Adrenal gland (tissue), 12 donors: ENCODE measurements around the gene ALG6. TPM values are rescaled to one million over a fixed set of nuclear protein-coding genes. Genes with fewer than 3 reads are reported as not detected.
"Not testable (repeated sequence)": the region's sequence is repeated elsewhere in the genome, so short reads cannot be mapped to it uniquely, and the experiment has no call there.

Experiments used
- DNase-seq, 7 donors: peaks; one replicate each; pipeline ENCODE4 v3.0.0-alpha.2; 2019 to 2020
- H3K27ac ChIP-seq, 5 donors: fragments of 200-600 bp; sonication (generic) in 4 of 5; 1 replicate in 3 of 5; 2 replicates in 2 of 5; pipeline versions ENCODE4 v1.5.1 to v1.8.0; 2016 to 2020; ENCODE audit warnings: mild to moderate bottlenecking in 1 of 5
- H3K27me3 ChIP-seq: fragments of 200-600 bp; 2 replicates; pipeline ENCODE4 v1.8.0; 2021
- H3K36me3 ChIP-seq, 2 donors: fragments of 200-600 bp; replicated peaks in 1 of 2; 1 replicate in 1 of 2; 2 replicates in 1 of 2; pipeline versions ENCODE4 v1.5.1 to v1.8.0; 2018 to 2022
- H3K4me1 ChIP-seq, 2 donors: fragments of 200-600 bp; replicated peaks in 1 of 2; 1 replicate in 1 of 2; 2 replicates in 1 of 2; pipeline versions ENCODE4 v1.5.1 to v1.8.0; 2018 to 2021
- H3K4me3 ChIP-seq, 4 donors: fragments of 200-600 bp; sonication (generic) in 3 of 4; one replicate each; pipeline ENCODE4 v1.5.1; 2016 to 2018
- H3K9me3 ChIP-seq, 3 donors: fragments of 200-600 bp; sonication (generic) in 1 of 3; replicated peaks in 1 of 3; 1 replicate in 2 of 3; 2 replicates in 1 of 3; pipeline versions ENCODE4 v1.5.1 to v1.8.0; 2016 to 2021
- CTCF ChIP-seq, 6 experiments: fragments of 450-650 bp in 4 of 6; fragments of 200-600 bp in 2 of 6; sonication (generic) in 1 of 6; IDR thresholded peaks; 1 replicate in 5 of 6; 2 replicates in 1 of 6; pipeline versions ENCODE4 v1.5.1 to v1.8.0; 2016 to 2021; ENCODE audit warnings: antibody characterized with exemption in 6 of 6, mild to moderate bottlenecking in 2 of 6, moderate library complexity in 1 of 6
- POLR2A ChIP-seq, 2 donors: fragments of 450-650 bp; IDR thresholded peaks; one replicate each; pipeline ENCODE4 v1.6.1; 2017; ENCODE audit warnings: antibody characterized with exemption in 2 of 2, mild to moderate bottlenecking in 2 of 2, moderate library complexity in 1 of 2
- WGBS, 4 donors: extraction: QIAGEN DNeasy Blood & Tissue Kit in 2 of 4; methylation state at CpG; one replicate each; pipeline versions ENCODE4 v1.1.5 to v1.1.7; 2013 to 2017; 5-methylcytosine and 5-hydroxymethylcytosine counted together
- intact Hi-C, 2 donors: fragments of 100-400 bp; cut with DNase I; formaldehyde crosslinking; loops; one replicate each; pipeline versions ENCODE4 v1.14.1 to v1.15.0; 2022 to 2023
- polyA plus RNA-seq, 3 donors: library from polyadenylated mRNA; stranded (reverse); fragments of 200-250 nt in 2 of 3; fragments of 350-450 nt in 1 of 3; fragmentation: Illumina TruSeq in 1 of 3; extraction: RNeasy Lipid Tissue Mini Kit (QIAGEN cat#74804) in 1 of 3; gene quantifications; one replicate each; pipeline ENCODE4 v1.2.3, GENCODE V29; 2013 to 2014
- total RNA-seq, 9 donors: library from RNA; depleted of rRNA in 4 of 9; stranded (reverse); fragments of >200 nt in 4 of 9; fragments of 120-200 nt in 1 of 9; fragmentation: NEBNext Ultra II Directional in 1 of 9; extraction: Animal tissue kit (Norgen Biotek cat#: 25700) in 1 of 9; gene quantifications; one replicate each; pipeline versions ENCODE4 v1.1.0 to v1.2.4, GENCODE V29; 2013 to 2023
- donor health status: healthy with polysubstance abuse.
- donor health status: Bipolar disorder and iron deficiency.
- donor health status: DM: yes; HTN: yes; CAD: no.
- donor health status: DM: no; HTN: no; CAD: no.
- donor health status: DM: no; HTN: no; CAD: no.
- donor health status: DM: yes; HTN: yes; CAD: no.

The ALG6 gene
- total and polyA plus RNA-seq, 12 donors, result 7.8 to 29.3 (median 12.0) TPM

GRCh38 chr1:63466181-63466580 is 98.8 kb downstream of the ALG6 start:
- TF ChIP-seq CTCF (IDR thresholded peaks at IDR 0.05) (no peak), POLR2A (IDR thresholded peaks at IDR 0.05) (no peak)
- Histone ChIP-seq H3K27me3 (no peaks in the 10 kb centered on the region), H3K4me1 (no peaks in the 10 kb centered on the region), H3K9me3 (peaks cover 0 to 3% (median 0%) of the 10 kb centered on the region in 3 donors), H3K27ac (no peak overlapping the region), H3K36me3 (no peaks in the 10 kb centered on the region), H3K4me3 (no peak overlapping the region)
- 88 to 93% (median 91%) methylated on average over 7 of the region's 7 CpGs for WGBS, 4 donors
- intact Hi-C loops, result no loop called here
- no peak for DNase-seq

DNA sequence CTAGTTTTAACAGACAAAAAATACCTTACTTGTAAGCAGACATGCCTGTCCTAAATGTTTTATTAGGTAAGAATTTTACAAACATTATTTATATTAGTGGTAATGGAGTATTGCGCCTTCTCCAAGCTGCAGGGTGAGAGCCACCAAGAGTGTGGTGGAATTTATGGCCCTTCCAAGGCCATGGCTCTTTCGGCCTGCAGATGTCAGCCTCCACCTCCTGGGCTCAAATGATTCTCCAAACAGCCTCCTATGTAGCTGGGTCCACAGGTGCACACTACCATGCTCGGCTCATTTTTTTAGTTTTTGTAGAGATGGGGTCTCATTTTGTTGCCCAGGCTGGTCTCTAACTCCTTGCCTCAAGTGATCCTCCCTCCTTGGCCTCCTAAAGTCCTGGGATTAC is 99.3 kb downstream of the ALG6 start:
- Histone ChIP-seq H3K27ac (no peak overlapping the region), H3K27me3 (no peaks in the 10 kb centered on the region), H3K9me3 (peaks cover 0 to under 1% (median 0%) of the 10 kb centered on the region in 3 donors), H3K4me3 (no peak overlapping the region), H3K36me3 (no peaks in the 10 kb centered on the region), H3K4me1 (no peaks in the 10 kb centered on the region)
- no peak for DNase-seq
- intact Hi-C loops, result no loop called here
- 84 to 89% (median 88%) methylated on average over 3 of the region's 3 CpGs for WGBS, 4 donors
- TF ChIP-seq POLR2A (IDR thresholded peaks at IDR 0.05), result no peak
- TF ChIP-seq CTCF (IDR thresholded peaks at IDR 0.05), result no peak

GRCh38 chr1:63468683-63469082 is 101.3 kb downstream of the ALG6 start:
- 96 to 100% (median 97%) methylated on average over 5 of the region's 5 CpGs for WGBS, 4 donors
- intact Hi-C loops, result not testable (repeated sequence)

GRCh38 chr1:63475761-63476160 is 108.3 kb downstream of the ALG6 start:
- H3K4me1 ChIP-seq, result no peaks in the 10 kb centered on the region
- DNase-seq, result no peak

More at GRCh38 chr1:63468683-63469082, 101.3 kb downstream of the ALG6 start:
- H3K4me3 ChIP-seq, DNase-seq, H3K9me3 ChIP-seq, H3K27ac ChIP-seq, H3K36me3 ChIP-seq, H3K4me1 ChIP-seq, H3K27me3 ChIP-seq: not testable (repeated sequence)

More at GRCh38 chr1:63475761-63476160, 108.3 kb downstream of the ALG6 start:
- no peak overlapping the region for H3K27ac ChIP-seq
- intact Hi-C loops, result no loop called here
- WGBS, 4 donors, result 77 to 95% (median 89%) methylated on average over 7 of the region's 7 CpGs
- H3K36me3 ChIP-seq, result no peaks in the 10 kb centered on the region
- H3K4me3 ChIP-seq, result no peak overlapping the region
- TF ChIP-seq CTCF (IDR thresholded peaks at IDR 0.05) (no peak), POLR2A (IDR thresholded peaks at IDR 0.05) (no peak)
- H3K9me3 ChIP-seq, result no peaks in the 10 kb centered on the region
- H3K27me3 ChIP-seq, result no peaks in the 10 kb centered on the region
